RWPE2 (cell line): ENCODE data around the gene MAPK10.

Source experiments
- ATAC-seq: fragments of 200-7000 bp; cut with Tn5 transposase; 3 replicates; pipeline ENCODE4 v1.9.1; 2021; ENCODE audit warnings: low read depth
- DNase-seq: peaks from one replicate; pipeline ENCODE4 v3.0.0-alpha.2; 2020; ENCODE audit warnings: low spot score
- H3K27ac ChIP-seq: fragments of 450-650 bp; 2 replicates; pipeline ENCODE4 v1.5.1; 2017; ENCODE audit warnings: mild to moderate bottlenecking; ENCODE audit not compliant: poor library complexity, severe bottlenecking
- H3K27me3 ChIP-seq: fragments of 250-450 bp; sonication (Bioruptor Pico); 2 replicates; pipeline ENCODE4 v1.5.1; 2021; ENCODE audit warnings: mild to moderate bottlenecking, moderate library complexity; ENCODE audit not compliant: insufficient read depth, poor library complexity, severe bottlenecking
- H3K36me3 ChIP-seq: fragments of 250-450 bp; sonication (Bioruptor Pico); 2 replicates; pipeline ENCODE4 v1.5.1; 2020; ENCODE audit warnings: low read depth, mild to moderate bottlenecking, moderate library complexity
- H3K4me1 ChIP-seq: fragments of 250-450 bp; sonication (Bioruptor Pico); 2 replicates; pipeline ENCODE4 v1.5.1; 2021; ENCODE audit warnings: mild to moderate bottlenecking, moderate library complexity; ENCODE audit not compliant: insufficient read depth, poor library complexity, severe bottlenecking
- H3K4me3 ChIP-seq: fragments of 250-450 bp; sonication (Bioruptor Pico); 2 replicates; pipeline ENCODE4 v1.5.1; 2021; ENCODE audit warnings: mild to moderate bottlenecking, moderate library complexity; ENCODE audit not compliant: severe bottlenecking
- H3K9me3 ChIP-seq: fragments of 250-450 bp; sonication (Bioruptor Pico); 2 replicates; pipeline ENCODE4 v1.5.1; 2021; ENCODE audit warnings: mild to moderate bottlenecking, moderate library complexity; ENCODE audit not compliant: severe bottlenecking
- TF ChIP-seq, protein P1 (sequence below): fragments of 450-650 bp; IDR thresholded peaks from one replicate; pipeline ENCODE4 v1.5.1; 2017; ENCODE audit warnings: mild to moderate bottlenecking, moderate library complexity; ENCODE audit not compliant: poor library complexity, severe bottlenecking

The MAPK10 gene

GRCh38 chr4:86279293-86279960, 80.4 kb downstream of the MAPK10 start:
- H3K27me3 ChIP-seq = no peaks in the 10 kb centered on the region
- H3K4me1 ChIP-seq = no peaks in the 10 kb centered on the region
- DNase-seq (no peak), ATAC-seq (no peak)
- no peak overlapping the region for H3K27ac ChIP-seq
- H3K4me3 ChIP-seq = no peak overlapping the region
- no peaks in the 10 kb centered on the region for H3K9me3 ChIP-seq
- no peaks in the 10 kb centered on the region for H3K36me3 ChIP-seq
- TF ChIP-seq, protein P1, sequence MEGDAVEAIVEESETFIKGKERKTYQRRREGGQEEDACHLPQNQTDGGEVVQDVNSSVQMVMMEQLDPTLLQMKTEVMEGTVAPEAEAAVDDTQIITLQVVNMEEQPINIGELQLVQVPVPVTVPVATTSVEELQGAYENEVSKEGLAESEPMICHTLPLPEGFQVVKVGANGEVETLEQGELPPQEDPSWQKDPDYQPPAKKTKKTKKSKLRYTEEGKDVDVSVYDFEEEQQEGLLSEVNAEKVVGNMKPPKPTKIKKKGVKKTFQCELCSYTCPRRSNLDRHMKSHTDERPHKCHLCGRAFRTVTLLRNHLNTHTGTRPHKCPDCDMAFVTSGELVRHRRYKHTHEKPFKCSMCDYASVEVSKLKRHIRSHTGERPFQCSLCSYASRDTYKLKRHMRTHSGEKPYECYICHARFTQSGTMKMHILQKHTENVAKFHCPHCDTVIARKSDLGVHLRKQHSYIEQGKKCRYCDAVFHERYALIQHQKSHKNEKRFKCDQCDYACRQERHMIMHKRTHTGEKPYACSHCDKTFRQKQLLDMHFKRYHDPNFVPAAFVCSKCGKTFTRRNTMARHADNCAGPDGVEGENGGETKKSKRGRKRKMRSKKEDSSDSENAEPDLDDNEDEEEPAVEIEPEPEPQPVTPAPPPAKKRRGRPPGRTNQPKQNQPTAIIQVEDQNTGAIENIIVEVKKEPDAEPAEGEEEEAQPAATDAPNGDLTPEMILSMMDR = no peak

DNA sequence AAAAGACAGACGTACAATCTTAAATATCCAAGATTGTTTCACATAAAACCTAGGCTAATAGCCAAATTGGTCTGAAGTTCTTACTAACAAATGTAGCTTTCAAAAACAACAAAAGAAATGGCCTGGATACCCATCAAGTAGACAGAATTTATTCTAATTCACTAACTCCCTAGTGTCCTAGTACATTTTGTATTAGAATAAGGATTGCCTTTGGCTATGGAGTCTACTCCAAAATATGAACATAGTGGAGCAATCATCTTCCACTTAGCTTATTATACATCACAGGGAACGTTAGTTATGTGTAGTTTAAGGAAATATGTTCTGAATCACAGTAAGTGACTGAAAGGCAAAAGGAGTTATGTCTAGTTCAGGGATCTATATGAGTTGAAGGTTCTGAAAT, 81.7 kb downstream of the MAPK10 start:
- H3K36me3 ChIP-seq = no peaks in the 10 kb centered on the region
- ATAC-seq = no peak
- H3K4me1 ChIP-seq = peaks cover 4% of the 10 kb centered on the region

GRCh38 chr4:86274642-86275041, 85.2 kb downstream of the MAPK10 start:
- no peak overlapping the region for H3K27ac ChIP-seq
- TF ChIP-seq, protein P1 = no peak
- no peaks in the 10 kb centered on the region for H3K9me3 ChIP-seq
- DNase-seq (no peak), ATAC-seq (no peak)
- H3K4me3 ChIP-seq = no peak overlapping the region
- no peaks in the 10 kb centered on the region for H3K36me3 ChIP-seq
- H3K27me3 ChIP-seq = no peaks in the 10 kb centered on the region
- H3K4me1 ChIP-seq = peaks cover 4% of the 10 kb centered on the region

More for the DNA sequence above, 81.7 kb downstream of the MAPK10 start:
- no peak for DNase-seq
- no peak overlapping the region for H3K4me3 ChIP-seq
- no peaks in the 10 kb centered on the region for H3K9me3 ChIP-seq
- H3K27ac ChIP-seq = no peak overlapping the region
- TF ChIP-seq, protein P1 = no peak
- H3K27me3 ChIP-seq = no peaks in the 10 kb centered on the region

GRCh38 chr4:86272669-86273068, 87.2 kb downstream of the MAPK10 start:
- H3K4me3 ChIP-seq = no peak overlapping the region
- no peak for ATAC-seq
- H3K36me3 ChIP-seq = no peaks in the 10 kb centered on the region
- H3K27me3 ChIP-seq = no peaks in the 10 kb centered on the region
- H3K4me1 ChIP-seq = peaks cover 4% of the 10 kb centered on the region
- DNase-seq = no peak
- H3K27ac ChIP-seq = no peak overlapping the region
- H3K9me3 ChIP-seq = no peaks in the 10 kb centered on the region
- TF ChIP-seq, protein P1 = no peak

GRCh38 chr4:86271057-86271456, 88.8 kb downstream of the MAPK10 start:
- Histone ChIP-seq H3K36me3 (no peaks in the 10 kb centered on the region), H3K9me3 (no peaks in the 10 kb centered on the region), H3K4me1 (peaks cover 4% of the 10 kb centered on the region), H3K4me3 (no peak overlapping the region), H3K27me3 (no peaks in the 10 kb centered on the region), H3K27ac (no peak overlapping the region)
- ATAC-seq = no peak
- TF ChIP-seq, protein P1 = no peak
- DNase-seq = no peak
